ENCODE results near the gene RAD23A. TPM values are rescaled to one million over a fixed set of nuclear protein-coding genes. Genes with fewer than 3 reads are reported as not detected.
"Not testable (repeated sequence)": the region's sequence is repeated elsewhere in the genome, so short reads cannot be mapped to it uniquely, and the experiment has no call there.

Gene RAD23A
- total RNA-seq, 2 experiments from 2014 or later: 189 to 190 TPM

DNA sequence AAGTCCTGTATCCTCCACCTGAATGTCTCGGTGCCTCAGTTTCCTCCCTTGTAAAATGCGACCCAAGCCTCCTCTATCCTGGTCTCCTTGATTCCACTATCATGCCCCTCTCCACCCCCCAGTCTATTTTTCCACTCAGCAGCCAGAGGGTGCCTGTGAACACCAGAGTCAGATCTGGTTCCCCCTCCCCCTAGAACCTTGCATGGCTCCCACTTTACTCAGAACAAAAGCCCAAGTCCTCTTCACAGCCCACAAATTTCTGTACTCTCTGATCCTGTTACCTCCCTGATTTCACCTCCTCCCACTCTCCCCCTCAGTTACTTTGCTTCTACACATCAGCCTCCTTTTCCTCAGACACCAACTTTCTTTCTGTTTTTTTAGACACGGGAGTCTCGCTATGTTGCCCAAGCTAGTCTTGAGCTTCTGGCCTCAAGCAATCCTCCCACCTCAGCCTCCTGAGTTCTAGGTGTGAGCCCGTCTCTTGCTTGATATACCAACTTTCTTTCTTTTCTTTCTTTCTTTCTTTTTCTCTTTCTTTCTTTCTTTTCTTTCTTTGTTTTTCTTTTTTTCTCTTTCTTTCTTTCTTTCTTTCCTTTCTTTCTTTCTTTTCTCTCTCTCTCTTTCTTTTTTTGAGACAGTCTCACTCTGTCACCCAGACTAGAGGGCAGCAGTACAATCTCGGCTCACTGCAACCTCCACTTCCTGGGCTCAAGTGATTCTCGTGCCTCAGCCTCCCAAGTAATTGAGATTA is 24.6 kb downstream of the RAD23A start:
- intact Hi-C loops (cut with micrococcal nuclease): no loop called here
- no peak overlapping the region for H3K4me3 Mint-ChIP-seq
- H3K27me3 Mint-ChIP-seq: no peaks in the 10 kb centered on the region
- ChIA-PET POLR2A (no interaction called here), CTCF (interaction anchor here (0.6 to 1.2 kb wide), 2 partner anchors 7 to 60 kb away, joined by 3 read pairs; no protein-coding TSS in a partner anchor)
- ATAC-seq: no peak
- H3K36me3 Mint-ChIP-seq (ENCODE audit: low read depth): no peaks in the 10 kb centered on the region
- no peak overlapping the region for H3K27ac Mint-ChIP-seq
- peaks cover 7% of the 10 kb centered on the region for H3K4me1 Mint-ChIP-seq (ENCODE audit: low read depth)
- no peaks in the 10 kb centered on the region for H3K9me3 Mint-ChIP-seq
- TF ChIP-seq, protein P1, sequence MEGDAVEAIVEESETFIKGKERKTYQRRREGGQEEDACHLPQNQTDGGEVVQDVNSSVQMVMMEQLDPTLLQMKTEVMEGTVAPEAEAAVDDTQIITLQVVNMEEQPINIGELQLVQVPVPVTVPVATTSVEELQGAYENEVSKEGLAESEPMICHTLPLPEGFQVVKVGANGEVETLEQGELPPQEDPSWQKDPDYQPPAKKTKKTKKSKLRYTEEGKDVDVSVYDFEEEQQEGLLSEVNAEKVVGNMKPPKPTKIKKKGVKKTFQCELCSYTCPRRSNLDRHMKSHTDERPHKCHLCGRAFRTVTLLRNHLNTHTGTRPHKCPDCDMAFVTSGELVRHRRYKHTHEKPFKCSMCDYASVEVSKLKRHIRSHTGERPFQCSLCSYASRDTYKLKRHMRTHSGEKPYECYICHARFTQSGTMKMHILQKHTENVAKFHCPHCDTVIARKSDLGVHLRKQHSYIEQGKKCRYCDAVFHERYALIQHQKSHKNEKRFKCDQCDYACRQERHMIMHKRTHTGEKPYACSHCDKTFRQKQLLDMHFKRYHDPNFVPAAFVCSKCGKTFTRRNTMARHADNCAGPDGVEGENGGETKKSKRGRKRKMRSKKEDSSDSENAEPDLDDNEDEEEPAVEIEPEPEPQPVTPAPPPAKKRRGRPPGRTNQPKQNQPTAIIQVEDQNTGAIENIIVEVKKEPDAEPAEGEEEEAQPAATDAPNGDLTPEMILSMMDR (IDR thresholded peaks at IDR 0.05): no peak
- DNase-seq: no peak

DNA sequence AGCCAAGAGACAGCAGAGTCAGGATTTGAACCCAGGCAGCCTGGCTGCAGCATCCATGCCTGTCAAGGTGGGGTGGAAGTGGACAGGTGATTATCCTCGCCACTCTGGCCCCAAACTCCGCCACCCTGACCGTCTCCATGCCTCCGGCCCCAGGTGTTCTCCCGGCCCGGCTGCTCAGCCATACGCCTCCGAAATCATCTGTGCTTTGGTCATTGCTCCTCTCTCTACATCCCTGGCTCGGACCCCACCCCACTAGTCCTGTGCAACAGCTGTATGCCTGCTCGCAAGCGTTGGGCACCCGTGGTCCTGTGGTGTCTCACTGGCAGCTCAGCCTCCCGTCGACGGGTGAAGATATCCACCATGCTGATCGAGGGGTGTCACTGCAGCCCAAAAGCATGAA is 27.6 kb downstream of the RAD23A start:
- no peaks in the 10 kb centered on the region for H3K36me3 Mint-ChIP-seq (ENCODE audit: low read depth)
- intact Hi-C loops (cut with micrococcal nuclease): no loop called here
- no peak overlapping the region for H3K27ac Mint-ChIP-seq
- no peak for DNase-seq
- ChIA-PET CTCF (interaction anchor here (0.6 to 1.4 kb wide), 2 partner anchors 88 to 120 kb away, joined by 6 to 7 read pairs; no protein-coding TSS in a partner anchor), POLR2A (no interaction called here)
- no peaks in the 10 kb centered on the region for H3K9me3 Mint-ChIP-seq
- ATAC-seq: no peak
- TF ChIP-seq, protein P1 (IDR thresholded peaks at IDR 0.05): no peak
- peaks cover 10% of the 10 kb centered on the region for H3K27me3 Mint-ChIP-seq
- H3K4me3 Mint-ChIP-seq: no peak overlapping the region
- H3K4me1 Mint-ChIP-seq (ENCODE audit: low read depth): peaks cover 4% of the 10 kb centered on the region

- POLR2A ChIA-PET: no interaction called here
- intact Hi-C loops (cut with micrococcal nuclease): loop anchor here (5.0 kb wide), 1 partner anchor 88 kb away; no protein-coding TSS in a partner anchor
Measured at GRCh38 chr19:12974301-12975220, 28.9 kb downstream of the RAD23A start.

DNA sequence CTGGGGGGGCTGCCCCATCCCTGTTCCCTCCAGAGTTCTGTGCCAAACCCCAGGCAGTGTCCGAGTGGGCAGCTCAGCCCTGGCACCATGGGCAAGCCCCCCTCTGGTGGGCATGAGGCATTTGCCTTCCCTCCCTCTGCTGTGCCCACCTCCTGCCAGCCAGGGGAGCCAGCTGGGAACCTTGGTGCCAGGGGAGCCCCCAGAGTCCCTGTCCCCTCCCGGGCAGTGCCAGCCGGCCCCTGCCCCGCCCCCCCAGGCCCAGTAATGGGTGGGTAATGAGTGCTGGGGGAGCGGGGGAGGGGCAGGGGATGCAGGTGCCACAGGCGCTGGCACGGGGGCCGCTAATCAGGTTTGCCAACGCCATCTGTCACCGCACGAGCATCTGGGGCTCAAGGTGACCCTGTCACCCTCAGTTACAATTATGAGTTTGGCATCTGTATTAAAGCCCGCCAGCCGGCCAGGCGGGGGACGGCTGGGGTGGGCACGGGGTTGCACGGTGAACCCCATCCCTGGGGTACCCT is 29.6 kb downstream of the RAD23A start:
- ChIA-PET CTCF (interaction anchor here (1.4 to 12.9 kb wide), 6 partner anchors 10 to 119 kb away, joined by 4 to 160 read pairs (median 106); no protein-coding TSS in a partner anchor), POLR2A (no interaction called here)
- no peak overlapping the region for H3K4me3 Mint-ChIP-seq
- intact Hi-C loops (cut with micrococcal nuclease): loop anchor here (5.0 kb wide), 1 partner anchor 87 kb away; no protein-coding TSS in a partner anchor
- H3K27ac Mint-ChIP-seq: no peak overlapping the region
- no peaks in the 10 kb centered on the region for H3K36me3 Mint-ChIP-seq (ENCODE audit: low read depth)
- DNase-seq (no peak), ATAC-seq (no peak)
- H3K27me3 Mint-ChIP-seq: peaks cover 10% of the 10 kb centered on the region
- H3K4me1 Mint-ChIP-seq (ENCODE audit: low read depth): peaks cover under 1% of the 10 kb centered on the region
- no peaks in the 10 kb centered on the region for H3K9me3 Mint-ChIP-seq
- TF ChIP-seq, protein P1 (IDR thresholded peaks at IDR 0.05): no peak

More at GRCh38 chr19:12974301-12975220, 28.9 kb downstream of the RAD23A start:
- CTCF ChIA-PET: interaction anchor here (6.6 to 12.9 kb wide), 4 partner anchors 9 to 120 kb away, joined by 95 to 160 read pairs (median 135); no protein-coding TSS in a partner anchor
- DNase-seq: no peak
- H3K27ac Mint-ChIP-seq: no peak overlapping the region
- peaks cover 10% of the 10 kb centered on the region for H3K27me3 Mint-ChIP-seq
- no peak for ATAC-seq
- peaks cover 4% of the 10 kb centered on the region for H3K4me1 Mint-ChIP-seq (ENCODE audit: low read depth)
- H3K9me3 Mint-ChIP-seq: no peaks in the 10 kb centered on the region
- H3K4me3 Mint-ChIP-seq: no peak overlapping the region
- H3K36me3 Mint-ChIP-seq (ENCODE audit: low read depth): no peaks in the 10 kb centered on the region
- TF ChIP-seq, protein P1 (IDR thresholded peaks at IDR 0.05): no peak

DNA sequence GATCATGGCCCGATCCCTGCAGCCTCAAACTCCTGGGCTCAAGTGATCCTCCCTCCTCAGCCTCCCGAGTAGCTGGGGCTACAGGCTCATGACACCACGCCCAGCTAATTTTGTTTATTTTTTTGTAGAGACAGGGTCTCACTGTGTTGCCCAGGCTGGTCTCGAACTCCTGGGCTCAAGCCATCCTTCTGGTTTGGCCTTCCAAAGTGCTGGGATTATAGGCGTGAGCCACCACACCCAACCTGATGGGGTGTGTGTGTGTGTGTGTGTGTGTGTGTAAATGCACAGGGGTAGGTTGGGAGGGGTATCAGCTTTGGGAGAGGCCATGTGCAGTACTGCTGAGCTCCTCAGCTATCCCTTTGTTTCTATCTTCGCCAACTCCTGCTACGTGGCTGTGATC is 30.4 kb downstream of the RAD23A start:
- ATAC-seq; H3K27me3 Mint-ChIP-seq; H3K36me3 Mint-ChIP-seq (ENCODE audit: low read depth); H3K9me3 Mint-ChIP-seq; H3K27ac Mint-ChIP-seq; H3K4me3 Mint-ChIP-seq; DNase-seq; H3K4me1 Mint-ChIP-seq (ENCODE audit: low read depth); POLR2A ChIA-PET: not testable (repeated sequence)
- CTCF ChIA-PET: interaction anchor here (1.1 to 12.9 kb wide), 11 partner anchors 8 to 301 kb away, joined by 4 to 160 read pairs (median 22); no protein-coding TSS in a partner anchor
- intact Hi-C loops (cut with micrococcal nuclease): loop anchor here (5.0 kb wide), 1 partner anchor 86 kb away; no protein-coding TSS in a partner anchor

All from activated CD8-positive, alpha-beta T cell treated with anti-CD3 and anti-CD28 coated beads for 36 hours (primary cell).